ENCODE measurements around the gene COQ4. TPM values are rescaled to one million over a fixed set of nuclear protein-coding genes. Genes with fewer than 3 reads are reported as not detected.

COQ4 gene
- total RNA-seq (2021) (31.3 to 45.3 TPM (median 33.6 TPM) in 3 replicates), Bru-seq, nascent RNA (percentile 76 among the genes with signal in this experiment)
- long read RNA-seq, experiment 1, transcript COQ4-205 (2 exons, 956 nt) = minor isoform, 5 of 64 reads
- long read RNA-seq, experiment 1, transcript COQ4-201 (7 exons, 1,548 nt) = major isoform, 37 of 64 reads
- long read RNA-seq, experiment 1, partial matches to known transcripts = 1 of 64 reads
- long read RNA-seq, experiment 1, other reads (novel, unspliced or antisense) = 17 of 64 reads
- long read RNA-seq, experiment 2, partial matches to known transcripts = 11 of 29 reads
- long read RNA-seq, experiment 2, other reads (novel, unspliced or antisense) = 18 of 29 reads
- long read RNA-seq, experiment 3, transcript COQ4-201 (7 exons, 1,548 nt) = major isoform, 22 of 42 reads
- long read RNA-seq, experiment 3, transcript COQ4-205 (2 exons, 956 nt) = minor isoform, 9 of 42 reads
- long read RNA-seq, experiment 3, partial matches to known transcripts = 0 of 42 reads
- long read RNA-seq, experiment 3, other reads (novel, unspliced or antisense) = 11 of 42 reads

DNA sequence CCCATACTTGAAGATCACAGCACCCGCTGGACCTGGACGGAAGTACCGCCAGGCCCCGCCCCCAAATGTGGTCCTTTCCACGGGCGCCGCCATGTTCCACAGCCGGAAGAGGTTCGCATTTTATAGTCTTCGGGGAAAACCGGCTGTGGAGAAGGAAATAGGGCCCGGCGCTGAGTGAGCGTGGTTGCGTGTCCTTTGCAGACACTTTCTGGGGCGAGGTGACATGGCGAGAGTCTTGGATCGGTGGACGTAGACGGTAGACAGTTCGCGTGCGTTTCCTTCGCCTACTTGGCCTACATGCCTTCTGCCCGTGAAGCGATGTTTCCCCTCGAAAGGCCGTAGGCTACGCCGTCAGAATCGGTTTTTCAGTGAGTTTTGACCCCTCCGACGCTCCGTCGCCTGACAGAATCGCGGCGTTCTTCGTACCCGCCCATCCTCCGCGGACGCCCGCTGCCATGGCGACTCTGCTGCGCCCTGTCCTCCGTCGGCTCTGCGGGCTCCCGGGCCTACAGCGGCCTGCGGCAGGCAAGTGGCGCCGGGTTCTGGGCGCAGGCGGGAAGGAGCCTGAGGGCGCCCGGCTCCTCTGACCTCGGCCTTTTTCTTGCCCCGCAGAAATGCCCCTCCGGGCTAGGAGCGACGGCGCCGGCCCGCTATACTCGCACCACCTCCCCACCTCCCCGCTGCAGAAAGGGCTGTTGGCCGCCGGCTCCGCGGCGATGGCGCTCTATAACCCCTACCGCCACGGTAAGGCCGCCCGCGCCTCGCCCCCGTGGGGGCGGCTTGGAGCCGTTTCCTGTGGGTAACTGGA lies at the start of gene COQ4, which contains the start of gene TRUB2:
Gene COQ4, plus strand, starts transcription at position 436 of the 808 bp plus-strand sequence. Its CDS starts 20 bp downstream, at position 456.
Gene TRUB2, minus strand, starts transcription at position 44 of the 808 bp plus-strand sequence. Its CDS starts 39 bp downstream, at position 5.
- Mint-ChIP-seq H3K27me3 (ENCODE audit: low read depth) (no peaks in the 10 kb centered on the region), H3K36me3 (peaks cover 8% of the 10 kb centered on the region; the same call in 1 of the 2 replicates), H3K4me1 (0 out of 2 replicates have a peak, but pooled peaks cover 8% of the 10 kb centered on the region), H3K4me3 (peak within 1 kb of the TSS; percentile 88), H3K27ac (peak within 1 kb of the TSS; percentile 99), H3K9me3 (no peaks in the 10 kb centered on the region)
- peak; percentile 89 for ATAC-seq
- peak; percentile 91 for DNase-seq (ENCODE audit: low spot score)
- POLR2A ChIA-PET = no interaction called here
- CTCF ChIA-PET = interaction anchor here (0.7 to 1.2 kb wide), 2 partner anchors 19 to 230 kb away, joined by 3 to 5 read pairs; partner anchors contain the start of gene SPTAN1
- TF ChIP-seq SP1 (CRISPR knock-in tag; conservative IDR thresholded peaks at IDR 0.05) (peak; percentile 91), RELA (CRISPR knock-in tag; IDR thresholded peaks at IDR 0.05; ENCODE audit: borderline replicate concordance) (0 out of 2 replicates have a peak, but pooled peaks have one; percentile 51), ESRRA (CRISPR knock-in tag; IDR thresholded peaks at IDR 0.05; ENCODE audit: borderline replicate concordance) (peak; percentile 47; the same call in 1 of the 2 replicates), KAT7 (CRISPR knock-in tag; IDR thresholded peaks at IDR 0.05; ENCODE audit: borderline replicate concordance) (peak; percentile 30; the same call in 1 of the 2 replicates), CREB1 (CRISPR knock-in tag; IDR thresholded peaks at IDR 0.05) (no peak), ETV6 (CRISPR knock-in tag; IDR thresholded peaks at IDR 0.05) (no peak), NR1H2 (CRISPR knock-in tag; IDR thresholded peaks at IDR 0.05) (no peak), ZNF396 (CRISPR knock-in tag; IDR thresholded peaks at IDR 0.05; ENCODE audit: borderline replicate concordance) (no peak), GABPB1 (CRISPR knock-in tag; IDR thresholded peaks at IDR 0.05) (peak; percentile 83), RORB (CRISPR knock-in tag; IDR thresholded peaks at IDR 0.05) (no peak), TEAD1 (CRISPR knock-in tag; IDR thresholded peaks at IDR 0.05) (peak; percentile 74; the same call in 1 of the 2 replicates)
- TF ChIP-seq, protein P1, sequence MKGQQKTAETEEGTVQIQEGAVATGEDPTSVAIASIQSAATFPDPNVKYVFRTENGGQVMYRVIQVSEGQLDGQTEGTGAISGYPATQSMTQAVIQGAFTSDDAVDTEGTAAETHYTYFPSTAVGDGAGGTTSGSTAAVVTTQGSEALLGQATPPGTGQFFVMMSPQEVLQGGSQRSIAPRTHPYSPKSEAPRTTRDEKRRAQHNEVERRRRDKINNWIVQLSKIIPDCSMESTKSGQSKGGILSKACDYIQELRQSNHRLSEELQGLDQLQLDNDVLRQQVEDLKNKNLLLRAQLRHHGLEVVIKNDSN (CRISPR knock-in tag; IDR thresholded peaks at IDR 0.05) = peak; percentile 24; the same call in 1 of the 2 replicates
- TF ChIP-seq, protein P2, sequence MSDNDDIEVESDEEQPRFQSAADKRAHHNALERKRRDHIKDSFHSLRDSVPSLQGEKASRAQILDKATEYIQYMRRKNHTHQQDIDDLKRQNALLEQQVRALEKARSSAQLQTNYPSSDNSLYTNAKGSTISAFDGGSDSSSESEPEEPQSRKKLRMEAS (CRISPR knock-in tag; IDR thresholded peaks at IDR 0.05) = peak; percentile 92
- TF ChIP-seq, protein P3, sequence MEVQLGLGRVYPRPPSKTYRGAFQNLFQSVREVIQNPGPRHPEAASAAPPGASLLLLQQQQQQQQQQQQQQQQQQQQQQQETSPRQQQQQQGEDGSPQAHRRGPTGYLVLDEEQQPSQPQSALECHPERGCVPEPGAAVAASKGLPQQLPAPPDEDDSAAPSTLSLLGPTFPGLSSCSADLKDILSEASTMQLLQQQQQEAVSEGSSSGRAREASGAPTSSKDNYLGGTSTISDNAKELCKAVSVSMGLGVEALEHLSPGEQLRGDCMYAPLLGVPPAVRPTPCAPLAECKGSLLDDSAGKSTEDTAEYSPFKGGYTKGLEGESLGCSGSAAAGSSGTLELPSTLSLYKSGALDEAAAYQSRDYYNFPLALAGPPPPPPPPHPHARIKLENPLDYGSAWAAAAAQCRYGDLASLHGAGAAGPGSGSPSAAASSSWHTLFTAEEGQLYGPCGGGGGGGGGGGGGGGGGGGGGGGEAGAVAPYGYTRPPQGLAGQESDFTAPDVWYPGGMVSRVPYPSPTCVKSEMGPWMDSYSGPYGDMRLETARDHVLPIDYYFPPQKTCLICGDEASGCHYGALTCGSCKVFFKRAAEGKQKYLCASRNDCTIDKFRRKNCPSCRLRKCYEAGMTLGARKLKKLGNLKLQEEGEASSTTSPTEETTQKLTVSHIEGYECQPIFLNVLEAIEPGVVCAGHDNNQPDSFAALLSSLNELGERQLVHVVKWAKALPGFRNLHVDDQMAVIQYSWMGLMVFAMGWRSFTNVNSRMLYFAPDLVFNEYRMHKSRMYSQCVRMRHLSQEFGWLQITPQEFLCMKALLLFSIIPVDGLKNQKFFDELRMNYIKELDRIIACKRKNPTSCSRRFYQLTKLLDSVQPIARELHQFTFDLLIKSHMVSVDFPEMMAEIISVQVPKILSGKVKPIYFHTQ (CRISPR knock-in tag; IDR thresholded peaks at IDR 0.05) = no peak
- TF ChIP-seq, protein P4, sequence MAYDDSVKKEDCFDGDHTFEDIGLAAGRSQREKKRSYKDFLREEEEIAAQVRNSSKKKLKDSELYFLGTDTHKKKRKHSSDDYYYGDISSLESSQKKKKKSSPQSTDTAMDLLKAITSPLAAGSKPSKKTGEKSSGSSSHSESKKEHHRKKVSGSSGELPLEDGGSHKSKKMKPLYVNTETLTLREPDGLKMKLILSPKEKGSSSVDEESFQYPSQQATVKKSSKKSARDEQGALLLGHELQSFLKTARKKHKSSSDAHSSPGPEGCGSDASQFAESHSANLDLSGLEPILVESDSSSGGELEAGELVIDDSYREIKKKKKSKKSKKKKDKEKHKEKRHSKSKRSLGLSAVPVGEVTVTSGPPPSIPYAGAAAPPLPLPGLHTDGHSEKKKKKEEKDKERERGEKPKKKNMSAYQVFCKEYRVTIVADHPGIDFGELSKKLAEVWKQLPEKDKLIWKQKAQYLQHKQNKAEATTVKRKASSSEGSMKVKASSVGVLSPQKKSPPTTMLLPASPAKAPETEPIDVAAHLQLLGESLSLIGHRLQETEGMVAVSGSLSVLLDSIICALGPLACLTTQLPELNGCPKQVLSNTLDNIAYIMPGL (CRISPR knock-in tag; IDR thresholded peaks at IDR 0.05) = peak; percentile 96
- TF ChIP-seq, protein P5, sequence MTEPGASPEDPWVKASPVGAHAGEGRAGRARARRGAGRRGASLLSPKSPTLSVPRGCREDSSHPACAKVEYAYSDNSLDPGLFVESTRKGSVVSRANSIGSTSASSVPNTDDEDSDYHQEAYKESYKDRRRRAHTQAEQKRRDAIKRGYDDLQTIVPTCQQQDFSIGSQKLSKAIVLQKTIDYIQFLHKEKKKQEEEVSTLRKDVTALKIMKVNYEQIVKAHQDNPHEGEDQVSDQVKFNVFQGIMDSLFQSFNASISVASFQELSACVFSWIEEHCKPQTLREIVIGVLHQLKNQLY (CRISPR knock-in tag; IDR thresholded peaks at IDR 0.05) = 0 out of 2 replicates have a peak, but pooled peaks have one; percentile 19
- TF ChIP-seq, protein P6, sequence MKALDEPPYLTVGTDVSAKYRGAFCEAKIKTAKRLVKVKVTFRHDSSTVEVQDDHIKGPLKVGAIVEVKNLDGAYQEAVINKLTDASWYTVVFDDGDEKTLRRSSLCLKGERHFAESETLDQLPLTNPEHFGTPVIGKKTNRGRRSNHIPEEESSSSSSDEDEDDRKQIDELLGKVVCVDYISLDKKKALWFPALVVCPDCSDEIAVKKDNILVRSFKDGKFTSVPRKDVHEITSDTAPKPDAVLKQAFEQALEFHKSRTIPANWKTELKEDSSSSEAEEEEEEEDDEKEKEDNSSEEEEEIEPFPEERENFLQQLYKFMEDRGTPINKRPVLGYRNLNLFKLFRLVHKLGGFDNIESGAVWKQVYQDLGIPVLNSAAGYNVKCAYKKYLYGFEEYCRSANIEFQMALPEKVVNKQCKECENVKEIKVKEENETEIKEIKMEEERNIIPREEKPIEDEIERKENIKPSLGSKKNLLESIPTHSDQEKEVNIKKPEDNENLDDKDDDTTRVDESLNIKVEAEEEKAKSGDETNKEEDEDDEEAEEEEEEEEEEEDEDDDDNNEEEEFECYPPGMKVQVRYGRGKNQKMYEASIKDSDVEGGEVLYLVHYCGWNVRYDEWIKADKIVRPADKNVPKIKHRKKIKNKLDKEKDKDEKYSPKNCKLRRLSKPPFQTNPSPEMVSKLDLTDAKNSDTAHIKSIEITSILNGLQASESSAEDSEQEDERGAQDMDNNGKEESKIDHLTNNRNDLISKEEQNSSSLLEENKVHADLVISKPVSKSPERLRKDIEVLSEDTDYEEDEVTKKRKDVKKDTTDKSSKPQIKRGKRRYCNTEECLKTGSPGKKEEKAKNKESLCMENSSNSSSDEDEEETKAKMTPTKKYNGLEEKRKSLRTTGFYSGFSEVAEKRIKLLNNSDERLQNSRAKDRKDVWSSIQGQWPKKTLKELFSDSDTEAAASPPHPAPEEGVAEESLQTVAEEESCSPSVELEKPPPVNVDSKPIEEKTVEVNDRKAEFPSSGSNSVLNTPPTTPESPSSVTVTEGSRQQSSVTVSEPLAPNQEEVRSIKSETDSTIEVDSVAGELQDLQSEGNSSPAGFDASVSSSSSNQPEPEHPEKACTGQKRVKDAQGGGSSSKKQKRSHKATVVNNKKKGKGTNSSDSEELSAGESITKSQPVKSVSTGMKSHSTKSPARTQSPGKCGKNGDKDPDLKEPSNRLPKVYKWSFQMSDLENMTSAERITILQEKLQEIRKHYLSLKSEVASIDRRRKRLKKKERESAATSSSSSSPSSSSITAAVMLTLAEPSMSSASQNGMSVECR (CRISPR knock-in tag; IDR thresholded peaks at IDR 0.05; ENCODE audit: borderline replicate concordance) = peak; percentile 81; the same call in 1 of the 2 replicates
